Neural progenitor cell (in vitro differentiated cells): ENCODE measurements around the gene CFAP92. TPM values are rescaled to one million over a fixed set of nuclear protein-coding genes. Genes with fewer than 3 reads are reported as not detected.
A peak's percentile ranks its signal among the peaks of the same experiment; 100 is the strongest.

Experiments used
- DNase-seq: peaks from one replicate; pipeline ENCODE4 v3.0.0-alpha.2; 2016; ENCODE audit warnings: low spot score
- H2AFZ ChIP-seq: fragments of 200-600 bp; sonication (generic); replicated peaks from 2 replicates; pipeline ENCODE4 v1.6.1; 2016; ENCODE audit warnings: antibody characterized with exemption
- H3F3A ChIP-seq: fragments of 200-600 bp; sonication (generic); 2 replicates; pipeline ENCODE4 v1.6.1; 2016; ENCODE audit warnings: antibody characterized with exemption, low read depth
- H3K27ac ChIP-seq: fragments of 200-600 bp; sonication (generic); 2 replicates; pipeline ENCODE4 v1.5.1; 2016; ENCODE audit warnings: mild to moderate bottlenecking
- H3K27me3 ChIP-seq: fragments of 200-600 bp; sonication (generic); 2 replicates; pipeline ENCODE4 v1.6.1; 2016; ENCODE audit warnings: mild to moderate bottlenecking, moderate library complexity
- H3K36me3 ChIP-seq: fragments of 200-600 bp; sonication (generic); 2 replicates; pipeline ENCODE4 v1.5.1; 2016
- H3K4me1 ChIP-seq: fragments of 200-600 bp; sonication (generic); 2 replicates; pipeline ENCODE4 v1.6.1; 2016; ENCODE audit warnings: mixed run types
- H3K4me2 ChIP-seq: fragments of 200-600 bp; sonication (generic); 2 replicates; pipeline ENCODE4 v1.6.1; 2016
- H3K4me3 ChIP-seq: fragments of 200-600 bp; sonication (generic); 2 replicates; pipeline ENCODE4 v1.5.1; 2016
- H3K79me2 ChIP-seq: fragments of 200-600 bp; sonication (generic); 2 replicates; pipeline ENCODE4 v1.6.1; 2016; ENCODE audit warnings: low read depth
- H3K9ac ChIP-seq: fragments of 200-600 bp; sonication (generic); 2 replicates; pipeline ENCODE4 v1.6.1; 2016
- H3K9me3 ChIP-seq: fragments of 200-600 bp; sonication (generic); 2 replicates; pipeline ENCODE4 v1.5.1; 2016; ENCODE audit warnings: low read depth
- H4K20me1 ChIP-seq: fragments of 200-600 bp; sonication (generic); 2 replicates; pipeline ENCODE4 v1.6.1; 2016; ENCODE audit warnings: low read depth
- H3K27ac Mint-ChIP-seq: 3 replicates; pipeline ENCODE4 v1.8.0; 2021; ENCODE audit warnings: mixed read lengths
- H3K27me3 Mint-ChIP-seq: 2 replicates; pipeline ENCODE4 v1.8.0; 2022; ENCODE audit warnings: low read depth, mild to moderate bottlenecking, inconsistent platforms, moderate library complexity, mixed read lengths; ENCODE audit not compliant: insufficient read depth
- H3K36me3 Mint-ChIP-seq: 3 replicates; pipeline ENCODE4 v1.8.0; 2021; ENCODE audit warnings: mixed read lengths
- H3K4me1 Mint-ChIP-seq: 3 replicates; pipeline ENCODE4 v1.8.0; 2021; ENCODE audit warnings: mixed read lengths
- H3K4me3 Mint-ChIP-seq: 3 replicates; pipeline ENCODE4 v1.8.0; 2021; ENCODE audit warnings: mild to moderate bottlenecking, moderate library complexity, mixed read lengths
- H3K9me3 Mint-ChIP-seq: 3 replicates; pipeline ENCODE4 v1.8.0; 2020; ENCODE audit warnings: mixed read lengths
- EZH2 ChIP-seq: fragments of 200-600 bp; sonication (generic); IDR thresholded peaks from 2 replicates; pipeline ENCODE4 v1.6.1; 2017; ENCODE audit warnings: antibody characterized with exemption, mild to moderate bottlenecking, moderate library complexity
- EZH2phosphoT487 ChIP-seq: fragments of 200-600 bp; sonication (generic); IDR thresholded peaks from 2 replicates; pipeline ENCODE4 v1.6.1; 2017; ENCODE audit warnings: antibody characterized with exemption
- total RNA-seq: library from RNA; depleted of rRNA; stranded (reverse); fragments of >200 nt; gene quantifications from 2 replicates; pipeline ENCODE4 v1.2.3, GENCODE V29; 2015; ENCODE audit warnings: low replicate concordance
- TF ChIP-seq, protein P1 (sequence below): fragments of 200-600 bp; sonication (generic); IDR thresholded peaks from 2 replicates; pipeline ENCODE4 v1.5.1; 2017; ENCODE audit warnings: antibody characterized with exemption, mild to moderate bottlenecking

The CFAP92 gene
- total RNA-seq, 1 donor from 2014 or later, result 5.5 TPM

DNA sequence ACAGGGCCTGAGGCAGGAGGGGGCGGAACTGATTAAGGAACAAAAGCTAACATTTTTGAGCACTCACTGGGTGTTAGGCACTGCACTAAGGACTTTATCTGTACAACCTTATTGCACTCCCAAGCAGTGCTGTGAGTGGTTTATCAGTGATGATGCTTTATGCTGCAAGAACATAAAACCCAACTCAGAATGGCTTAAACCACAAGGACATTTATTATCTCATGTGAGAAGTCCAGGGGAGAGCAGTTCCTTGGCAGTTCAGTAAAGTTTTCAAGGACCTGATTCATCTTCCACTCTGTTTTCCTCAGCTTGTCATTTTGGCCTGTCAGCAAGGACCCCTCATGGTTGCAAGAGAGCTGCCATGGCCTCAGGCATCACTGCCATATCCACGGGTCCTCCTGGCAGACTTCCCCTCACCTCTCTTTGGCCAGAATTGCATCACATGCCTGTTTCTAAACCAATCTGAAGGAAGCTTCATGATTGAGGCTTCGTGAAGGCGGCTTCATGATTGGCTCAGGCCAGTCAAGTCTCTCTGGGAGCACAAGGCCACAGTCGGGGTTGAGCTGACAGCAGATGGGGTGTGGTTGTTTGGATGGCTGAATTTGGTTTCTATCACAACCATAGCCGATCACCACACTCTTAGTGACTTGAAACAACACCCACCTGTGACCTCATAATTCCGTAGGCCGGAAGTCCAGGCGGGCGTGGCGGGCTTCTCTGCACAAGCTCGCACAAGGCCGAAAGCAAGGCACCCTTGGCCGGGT lies 23.0 kb upstream of the CFAP92 start:
- H3K4me1 Mint-ChIP-seq, result peaks cover 37% of the 10 kb centered on the region
- no peak for DNase-seq
- peaks cover 12% of the 10 kb centered on the region for H3K4me1 ChIP-seq
- no peak overlapping the region for H3K27ac ChIP-seq
- H3K4me3 Mint-ChIP-seq, result no peak overlapping the region
- TF ChIP-seq, protein P1, sequence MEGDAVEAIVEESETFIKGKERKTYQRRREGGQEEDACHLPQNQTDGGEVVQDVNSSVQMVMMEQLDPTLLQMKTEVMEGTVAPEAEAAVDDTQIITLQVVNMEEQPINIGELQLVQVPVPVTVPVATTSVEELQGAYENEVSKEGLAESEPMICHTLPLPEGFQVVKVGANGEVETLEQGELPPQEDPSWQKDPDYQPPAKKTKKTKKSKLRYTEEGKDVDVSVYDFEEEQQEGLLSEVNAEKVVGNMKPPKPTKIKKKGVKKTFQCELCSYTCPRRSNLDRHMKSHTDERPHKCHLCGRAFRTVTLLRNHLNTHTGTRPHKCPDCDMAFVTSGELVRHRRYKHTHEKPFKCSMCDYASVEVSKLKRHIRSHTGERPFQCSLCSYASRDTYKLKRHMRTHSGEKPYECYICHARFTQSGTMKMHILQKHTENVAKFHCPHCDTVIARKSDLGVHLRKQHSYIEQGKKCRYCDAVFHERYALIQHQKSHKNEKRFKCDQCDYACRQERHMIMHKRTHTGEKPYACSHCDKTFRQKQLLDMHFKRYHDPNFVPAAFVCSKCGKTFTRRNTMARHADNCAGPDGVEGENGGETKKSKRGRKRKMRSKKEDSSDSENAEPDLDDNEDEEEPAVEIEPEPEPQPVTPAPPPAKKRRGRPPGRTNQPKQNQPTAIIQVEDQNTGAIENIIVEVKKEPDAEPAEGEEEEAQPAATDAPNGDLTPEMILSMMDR, result no peak
- H3K9me3 ChIP-seq, result no peaks in the 10 kb centered on the region
- H3K36me3 ChIP-seq, result no peaks in the 10 kb centered on the region
- peaks cover 7% of the 10 kb centered on the region for H3F3A ChIP-seq
- no peak overlapping the region for H3K4me2 ChIP-seq
- no peak overlapping the region for H3K4me3 ChIP-seq
- no peak overlapping the region for H3K27ac Mint-ChIP-seq
- H3K27me3 ChIP-seq, result no peaks in the 10 kb centered on the region
- no peaks in the 10 kb centered on the region for H3K79me2 ChIP-seq
- no peaks in the 10 kb centered on the region for H3K9me3 Mint-ChIP-seq
- H3K9ac ChIP-seq, result no peak overlapping the region
- H2AFZ ChIP-seq, result no peak overlapping the region
- H4K20me1 ChIP-seq, result no peaks in the 10 kb centered on the region
- peaks cover 35% of the 10 kb centered on the region for H3K36me3 Mint-ChIP-seq
- H3K27me3 Mint-ChIP-seq, result peaks cover 6% of the 10 kb centered on the region

DNA sequence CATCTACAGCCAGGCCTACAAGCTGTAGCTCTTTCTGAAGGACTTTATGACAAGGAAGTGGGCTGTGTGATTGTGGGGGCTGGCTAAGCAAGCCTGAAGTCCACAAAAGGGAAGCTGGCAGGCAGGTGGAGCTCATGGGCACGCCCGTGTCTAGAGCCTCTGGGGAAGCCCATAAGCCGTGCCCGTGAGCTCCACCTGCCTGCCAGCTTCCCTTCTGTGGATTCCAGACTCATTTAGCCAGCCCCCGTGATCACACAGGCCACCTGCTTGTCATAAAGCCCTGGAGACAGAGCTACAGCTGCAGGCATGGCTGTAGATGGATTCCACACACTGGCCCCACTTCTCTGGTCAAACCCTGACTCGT lies 22.5 kb upstream of the CFAP92 start:
- H3K4me3 Mint-ChIP-seq, result no peak overlapping the region
- Histone ChIP-seq H3K4me3 (no peak overlapping the region), H3K27ac (no peak overlapping the region), H3K9me3 (no peaks in the 10 kb centered on the region), H3K4me1 (peaks cover 12% of the 10 kb centered on the region), H3K79me2 (no peaks in the 10 kb centered on the region), H2AFZ (no peak overlapping the region), H3K9ac (no peak overlapping the region), H3K4me2 (no peak overlapping the region), H3F3A (peaks cover 7% of the 10 kb centered on the region), H4K20me1 (no peaks in the 10 kb centered on the region), H3K36me3 (no peaks in the 10 kb centered on the region), H3K27me3 (no peaks in the 10 kb centered on the region)
- peaks cover 4% of the 10 kb centered on the region for H3K27me3 Mint-ChIP-seq
- H3K27ac Mint-ChIP-seq, result no peak overlapping the region
- H3K9me3 Mint-ChIP-seq, result no peaks in the 10 kb centered on the region
- H3K4me1 Mint-ChIP-seq, result peaks cover 37% of the 10 kb centered on the region
- TF ChIP-seq EZH2, result no peak
- TF ChIP-seq EZH2phosphoT487, result no peak
- TF ChIP-seq, protein P1, result no peak
- peaks cover 32% of the 10 kb centered on the region for H3K36me3 Mint-ChIP-seq
- DNase-seq, result no peak

DNA sequence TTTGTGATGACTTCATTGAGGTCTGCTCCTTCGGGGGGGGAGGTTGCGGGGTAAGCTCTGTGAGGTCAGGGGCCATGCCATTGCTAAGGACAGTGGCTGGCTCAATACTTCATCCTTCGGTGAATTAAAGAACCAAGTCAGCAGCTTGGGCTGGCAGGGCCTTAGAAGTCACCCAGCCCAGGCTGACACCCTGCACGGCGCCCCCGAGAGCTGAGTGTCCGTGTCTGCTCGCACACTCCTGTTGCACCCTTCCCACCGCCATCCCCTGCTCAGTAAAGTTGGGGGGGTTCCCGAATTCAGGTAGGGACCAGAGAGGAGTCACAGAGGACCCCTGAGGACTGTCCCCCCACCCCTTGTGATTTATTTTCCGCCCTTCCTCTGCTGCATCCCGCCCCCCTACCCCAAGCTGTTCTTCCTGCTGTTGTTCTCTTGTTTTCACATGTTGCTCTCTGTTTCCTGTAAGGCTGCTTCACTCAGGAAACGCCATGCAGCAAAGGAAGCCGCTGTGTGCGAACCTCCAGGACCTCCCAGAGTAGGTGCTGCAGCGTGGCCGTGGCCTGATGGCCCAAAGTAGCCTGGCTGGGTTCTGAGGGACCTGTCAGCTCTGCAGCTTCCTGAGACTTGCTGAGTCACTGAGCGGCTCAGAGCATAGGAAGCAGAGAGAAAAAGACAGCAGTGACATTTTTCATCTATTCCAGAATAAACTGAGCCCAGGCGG lies 21.7 kb upstream of the CFAP92 start:
- Mint-ChIP-seq H3K9me3 (no peaks in the 10 kb centered on the region), H3K27ac (peak overlapping the region; percentile 97), H3K36me3 (peaks cover 35% of the 10 kb centered on the region), H3K27me3 (peaks cover 4% of the 10 kb centered on the region), H3K4me3 (no peak overlapping the region), H3K4me1 (peaks cover 41% of the 10 kb centered on the region)
- Histone ChIP-seq H3K27ac (no peak overlapping the region), H3K9me3 (no peaks in the 10 kb centered on the region), H3K9ac (no peak overlapping the region), H3K79me2 (no peaks in the 10 kb centered on the region), H4K20me1 (no peaks in the 10 kb centered on the region), H3K4me3 (no peak overlapping the region), H3K27me3 (no peaks in the 10 kb centered on the region), H3F3A (peaks cover 7% of the 10 kb centered on the region), H2AFZ (no peak overlapping the region), H3K4me1 (peaks cover 16% of the 10 kb centered on the region), H3K4me2 (no peak overlapping the region), H3K36me3 (no peaks in the 10 kb centered on the region)
- no peak for TF ChIP-seq EZH2
- no peak for TF ChIP-seq EZH2phosphoT487
- TF ChIP-seq, protein P1, result no peak
- DNase-seq, result no peak
